Tibial nerve (tissue), 4 donors: ENCODE results near the gene INPP5B.

ENCODE experiments used
- CTCF ChIP-seq, 5 experiments: fragments of 200-600 bp in 3 of 5; fragments of 450-650 bp in 2 of 5; sonication (generic) in 3 of 5; IDR thresholded peaks; one replicate each; pipeline ENCODE4 v1.5.1; 2016 to 2019; ENCODE audit warnings: antibody characterized with exemption in 5 of 5, mild to moderate bottlenecking in 3 of 5, moderate library complexity in 2 of 5
- EP300 ChIP-seq, 2 donors: sonication (generic); formaldehyde crosslinking; IDR thresholded peaks; one replicate each; pipeline ENCODE4 v1.6.1; 2017; ENCODE audit warnings: antibody characterized with exemption in 2 of 2, mild to moderate bottlenecking in 1 of 2
- POLR2A ChIP-seq, 2 donors: fragments of 450-650 bp; IDR thresholded peaks; one replicate each; pipeline ENCODE4 v1.6.1; 2017; ENCODE audit warnings: antibody characterized with exemption in 2 of 2, mild to moderate bottlenecking in 2 of 2, moderate library complexity in 2 of 2

GRCh38 chr1:37853157-37853556 lies 93.7 kb downstream of the INPP5B start:
- TF ChIP-seq EP300 (IDR thresholded peaks at IDR 0.05) (no peak), POLR2A (IDR thresholded peaks at IDR 0.05) (no peak), CTCF (IDR thresholded peaks at IDR 0.05) (no peak)
